Nephron progenitor cell (in vitro differentiated cells): Measurements from ENCODE around the gene LRRN3.

Experiments used
- DNase-seq: peaks from one replicate; pipeline ENCODE4 v3.0.0; 2021
- H3K27ac Mint-ChIP-seq: 2 replicates; pipeline ENCODE4 v1.8.0; 2021; ENCODE audit warnings: mild to moderate bottlenecking, moderate library complexity, mixed read lengths
- H3K27me3 Mint-ChIP-seq: 2 replicates; pipeline ENCODE4 v1.8.0; 2021; ENCODE audit warnings: mild to moderate bottlenecking, low read depth, mixed read lengths; ENCODE audit not compliant: poor library complexity
- H3K36me3 Mint-ChIP-seq: 2 replicates; pipeline ENCODE4 v1.8.0; 2021; ENCODE audit warnings: low read depth, mixed read lengths
- H3K4me1 Mint-ChIP-seq: 2 replicates; pipeline ENCODE4 v1.8.0; 2021; ENCODE audit warnings: mixed read lengths
- H3K4me3 Mint-ChIP-seq: 2 replicates; pipeline ENCODE4 v1.8.0; 2021; ENCODE audit warnings: mild to moderate bottlenecking, moderate library complexity, mixed read lengths
- H3K9me3 Mint-ChIP-seq: 2 replicates; pipeline ENCODE4 v1.8.0; 2021; ENCODE audit warnings: mild to moderate bottlenecking, moderate library complexity, mixed read lengths
- TF ChIP-seq, protein P1 (sequence below): fragments of 200-600 bp; sonication (generic); IDR thresholded peaks from 2 replicates; pipeline ENCODE4 v1.5.0; 2021; ENCODE audit warnings: antibody characterized with exemption

The LRRN3 gene

DNA sequence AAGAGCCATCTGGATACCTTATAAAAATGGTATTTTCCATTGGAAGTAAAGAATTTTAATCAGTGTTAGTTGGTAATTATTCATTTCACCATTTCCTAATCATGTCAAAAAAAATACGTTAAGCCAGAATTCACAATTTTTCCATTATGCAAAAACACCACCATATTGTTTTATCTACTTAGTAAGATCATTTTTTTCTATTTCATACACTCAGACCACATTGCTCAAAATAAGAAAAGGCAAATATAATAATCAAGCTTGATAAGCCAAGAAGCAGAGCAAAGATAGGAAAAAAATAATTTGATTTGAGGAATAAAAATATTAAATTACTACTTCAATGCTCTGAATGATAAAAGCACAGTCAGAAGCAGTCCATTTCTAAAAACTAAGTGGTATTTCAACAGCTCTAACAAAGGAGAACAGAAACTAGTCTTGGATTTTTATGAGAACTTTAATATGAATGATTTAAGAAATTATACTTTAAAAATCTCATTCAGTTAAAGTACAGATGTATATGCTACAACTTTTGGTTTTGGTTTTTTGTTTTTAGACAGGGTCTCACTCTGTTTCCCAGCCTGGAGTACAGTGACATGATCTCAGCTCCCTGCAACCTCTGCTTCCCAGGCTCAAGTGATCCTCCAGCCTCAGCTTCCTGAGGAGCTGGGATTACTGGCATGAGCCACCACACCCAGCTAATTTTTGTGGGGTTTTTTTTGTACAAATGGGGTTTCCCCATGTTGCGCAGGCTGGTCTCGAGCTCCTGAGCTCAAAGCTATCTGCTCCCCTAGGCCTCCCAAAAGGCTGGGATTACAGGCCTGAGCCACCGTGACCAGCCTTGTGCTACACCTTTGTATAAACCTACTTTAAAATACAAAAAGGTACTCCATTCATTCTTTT lies 46.6 kb downstream of the LRRN3 start:
- no peaks in the 10 kb centered on the region for H3K27me3 Mint-ChIP-seq
- DNase-seq = peak; percentile 3
- no peaks in the 10 kb centered on the region for H3K36me3 Mint-ChIP-seq
- H3K9me3 Mint-ChIP-seq = no peaks in the 10 kb centered on the region
- H3K27ac Mint-ChIP-seq = peak overlapping the region; percentile 98
- TF ChIP-seq, protein P1, sequence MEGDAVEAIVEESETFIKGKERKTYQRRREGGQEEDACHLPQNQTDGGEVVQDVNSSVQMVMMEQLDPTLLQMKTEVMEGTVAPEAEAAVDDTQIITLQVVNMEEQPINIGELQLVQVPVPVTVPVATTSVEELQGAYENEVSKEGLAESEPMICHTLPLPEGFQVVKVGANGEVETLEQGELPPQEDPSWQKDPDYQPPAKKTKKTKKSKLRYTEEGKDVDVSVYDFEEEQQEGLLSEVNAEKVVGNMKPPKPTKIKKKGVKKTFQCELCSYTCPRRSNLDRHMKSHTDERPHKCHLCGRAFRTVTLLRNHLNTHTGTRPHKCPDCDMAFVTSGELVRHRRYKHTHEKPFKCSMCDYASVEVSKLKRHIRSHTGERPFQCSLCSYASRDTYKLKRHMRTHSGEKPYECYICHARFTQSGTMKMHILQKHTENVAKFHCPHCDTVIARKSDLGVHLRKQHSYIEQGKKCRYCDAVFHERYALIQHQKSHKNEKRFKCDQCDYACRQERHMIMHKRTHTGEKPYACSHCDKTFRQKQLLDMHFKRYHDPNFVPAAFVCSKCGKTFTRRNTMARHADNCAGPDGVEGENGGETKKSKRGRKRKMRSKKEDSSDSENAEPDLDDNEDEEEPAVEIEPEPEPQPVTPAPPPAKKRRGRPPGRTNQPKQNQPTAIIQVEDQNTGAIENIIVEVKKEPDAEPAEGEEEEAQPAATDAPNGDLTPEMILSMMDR = no peak
- H3K4me1 Mint-ChIP-seq = peaks cover 30% of the 10 kb centered on the region
- H3K4me3 Mint-ChIP-seq = no peak overlapping the region

DNA sequence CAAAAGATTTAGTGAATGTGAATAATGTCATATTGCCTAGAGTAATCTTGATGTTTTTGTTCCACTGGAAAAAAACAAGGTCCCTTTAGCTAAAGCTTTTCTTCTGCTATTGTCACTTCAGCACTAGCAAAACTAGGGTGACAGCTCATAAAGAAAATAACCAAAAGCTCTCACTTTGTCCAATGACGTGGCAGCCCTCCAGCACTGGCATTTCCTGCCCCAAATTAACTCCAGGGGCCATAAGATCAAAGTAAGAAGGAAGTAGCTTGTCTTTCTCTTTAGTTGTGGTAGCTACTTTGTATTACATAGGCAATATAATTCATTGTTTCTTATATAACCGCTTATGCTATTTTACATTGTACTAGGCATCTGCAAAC lies 47.3 kb downstream of the LRRN3 start:
- DNase-seq = peak; percentile 27
- H3K27me3 Mint-ChIP-seq = no peaks in the 10 kb centered on the region
- H3K9me3 Mint-ChIP-seq = no peaks in the 10 kb centered on the region
- no peaks in the 10 kb centered on the region for H3K36me3 Mint-ChIP-seq
- peaks cover 30% of the 10 kb centered on the region for H3K4me1 Mint-ChIP-seq
- H3K27ac Mint-ChIP-seq = peak overlapping the region; percentile 98
- H3K4me3 Mint-ChIP-seq = no peak overlapping the region
- TF ChIP-seq, protein P1 = no peak

DNA sequence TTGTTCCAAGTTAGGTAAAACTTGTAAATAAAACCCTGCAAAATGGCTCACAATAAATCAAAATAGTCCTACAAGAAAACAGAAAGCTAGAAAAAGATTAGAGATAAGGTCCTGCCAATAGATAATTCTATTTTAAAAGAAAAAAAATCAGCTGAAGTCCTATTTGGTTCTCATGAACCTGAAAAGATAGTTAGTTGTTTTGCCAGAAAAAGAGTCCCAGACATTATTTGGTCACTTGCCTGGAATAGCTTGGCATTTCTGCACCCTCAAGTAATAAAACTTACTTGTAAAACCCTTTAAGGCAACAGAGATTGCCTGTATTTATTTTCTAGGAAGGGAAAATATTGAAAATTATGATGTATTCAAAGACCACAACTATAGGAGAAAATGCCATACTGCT lies 47.7 kb downstream of the LRRN3 start:
- Mint-ChIP-seq H3K27me3 (no peaks in the 10 kb centered on the region), H3K36me3 (no peaks in the 10 kb centered on the region), H3K4me3 (no peak overlapping the region), H3K27ac (peak overlapping the region; percentile 98), H3K4me1 (peaks cover 30% of the 10 kb centered on the region), H3K9me3 (no peaks in the 10 kb centered on the region)
- no peak for DNase-seq
- TF ChIP-seq, protein P1 = no peak

DNA sequence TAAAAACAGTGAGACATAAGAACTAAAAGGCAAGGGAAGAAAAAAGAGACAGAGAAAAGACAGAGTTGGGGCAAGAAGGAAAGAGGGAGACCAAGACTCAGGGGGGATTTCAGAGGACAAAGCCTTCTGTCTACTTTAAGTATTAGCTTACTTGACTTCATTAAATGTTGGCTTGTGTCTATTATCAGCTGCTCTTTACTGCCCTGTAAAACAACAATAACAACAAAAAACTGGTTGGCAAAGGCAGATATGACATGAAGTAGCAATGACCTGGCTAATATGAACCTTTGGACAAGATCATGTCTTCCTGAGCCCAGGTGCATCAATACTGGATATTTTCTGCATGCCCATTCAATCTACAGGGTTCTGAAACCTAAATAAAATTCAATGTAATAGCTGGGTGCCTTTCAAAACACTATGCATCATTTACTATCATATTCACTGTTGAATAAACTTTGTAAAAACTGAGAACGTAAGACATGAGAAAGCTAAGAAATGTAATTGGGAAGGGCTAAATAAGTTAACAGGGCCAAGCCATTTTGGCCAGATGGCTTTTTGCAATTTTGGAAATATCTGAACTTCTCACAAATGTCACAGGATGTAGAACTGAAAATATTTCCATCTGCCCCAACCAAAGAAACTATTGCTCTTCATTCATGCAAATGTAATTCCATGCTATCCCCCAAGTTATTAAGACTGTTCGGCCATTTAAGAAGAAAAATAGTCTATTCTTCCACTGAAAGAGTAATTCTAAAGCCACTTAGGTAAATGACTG lies 49.4 kb downstream of the LRRN3 start:
- Mint-ChIP-seq H3K27ac (peak overlapping the region; percentile 41), H3K4me3 (no peak overlapping the region), H3K4me1 (peaks cover 30% of the 10 kb centered on the region), H3K9me3 (no peaks in the 10 kb centered on the region), H3K27me3 (no peaks in the 10 kb centered on the region), H3K36me3 (no peaks in the 10 kb centered on the region)
- TF ChIP-seq, protein P1 = no peak
- no peak for DNase-seq

- H3K4me3 Mint-ChIP-seq = no peak overlapping the region
- no peak overlapping the region for H3K27ac Mint-ChIP-seq
- no peak for DNase-seq
- H3K4me1 Mint-ChIP-seq = no peaks in the 10 kb centered on the region
- peaks cover 3% of the 10 kb centered on the region for H3K27me3 Mint-ChIP-seq
- H3K36me3 Mint-ChIP-seq = no peaks in the 10 kb centered on the region
- TF ChIP-seq, protein P1 = no peak
- H3K9me3 Mint-ChIP-seq = no peaks in the 10 kb centered on the region
Measured at GRCh38 chr7:111145472-111145871, 54.5 kb downstream of the LRRN3 start.
